HCT116 (cell line): ENCODE measurements around the gene MINK1.

Experiments used
- ATF3 ChIP-seq: IDR thresholded peaks from 2 replicates; pipeline ENCODE4 v1.6.1; 2012
- CEBPB ChIP-seq: IDR thresholded peaks from 2 replicates; pipeline ENCODE4 v1.6.1; 2012; ENCODE audit warnings: low read depth
- EZH2phosphoT487 ChIP-seq: fragments of 200-600 bp; IDR thresholded peaks from 2 replicates; pipeline ENCODE4 v1.6.1; 2018; ENCODE audit warnings: antibody characterized with exemption, borderline replicate concordance
- JUND ChIP-seq: IDR thresholded peaks from 2 replicates; pipeline ENCODE4 v1.6.1; 2012
- MAX ChIP-seq: IDR thresholded peaks from 2 replicates; pipeline ENCODE4 v1.6.1; 2012
- POLR2A ChIP-seq: IDR thresholded peaks from 2 replicates; pipeline ENCODE4 v1.7.0; 2011; ENCODE audit warnings: borderline replicate concordance; ENCODE audit not compliant: insufficient read depth, insufficient read length; ENCODE audit errors: extremely low read depth
- POLR2AphosphoS5 ChIP-seq: IDR thresholded peaks from 2 replicates; pipeline ENCODE4 v1.6.1; 2011; ENCODE audit warnings: mild to moderate bottlenecking, low read depth, low read length, moderate library complexity
- RAD21 ChIP-seq: IDR thresholded peaks from 2 replicates; pipeline ENCODE4 v1.6.1; 2012; ENCODE audit warnings: low read depth, mild to moderate bottlenecking
- REST ChIP-seq: IDR thresholded peaks from 2 replicates; pipeline ENCODE4 v1.6.1; 2012; ENCODE audit warnings: low read depth
- SIN3A ChIP-seq: IDR thresholded peaks from 2 replicates; pipeline ENCODE4 v1.6.1; 2012; ENCODE audit warnings: low read depth
- YY1 ChIP-seq: IDR thresholded peaks from 2 replicates; pipeline ENCODE4 v1.6.1; 2011; ENCODE audit warnings: low read length, low read depth, moderate library complexity, mild to moderate bottlenecking; ENCODE audit not compliant: insufficient replicate concordance; ENCODE audit errors: extremely low read depth
- TF ChIP-seq, protein P1 (sequence below), 3 experiments: fragments of 200-600 bp in 1 of 3; sonication (generic) in 1 of 3; IDR thresholded peaks in 2 of 3; conservative IDR thresholded peaks in 1 of 3; 2 replicates each; pipeline ENCODE4 v1.5.1; 2012 to 2017; ENCODE audit warnings: low read depth in 2 of 3, low read length in 2 of 3, antibody characterized with exemption in 1 of 3, borderline replicate concordance in 1 of 3, control low read depth in 1 of 3, mild to moderate bottlenecking in 1 of 3, mixed read lengths in 1 of 3, mixed run types in 1 of 3, moderate library complexity in 1 of 3; ENCODE audit not compliant: insufficient read depth in 1 of 3

GRCh38 chr17:4901108-4901647 is 68.0 kb downstream of the MINK1 start:
- TF ChIP-seq, protein P1, sequence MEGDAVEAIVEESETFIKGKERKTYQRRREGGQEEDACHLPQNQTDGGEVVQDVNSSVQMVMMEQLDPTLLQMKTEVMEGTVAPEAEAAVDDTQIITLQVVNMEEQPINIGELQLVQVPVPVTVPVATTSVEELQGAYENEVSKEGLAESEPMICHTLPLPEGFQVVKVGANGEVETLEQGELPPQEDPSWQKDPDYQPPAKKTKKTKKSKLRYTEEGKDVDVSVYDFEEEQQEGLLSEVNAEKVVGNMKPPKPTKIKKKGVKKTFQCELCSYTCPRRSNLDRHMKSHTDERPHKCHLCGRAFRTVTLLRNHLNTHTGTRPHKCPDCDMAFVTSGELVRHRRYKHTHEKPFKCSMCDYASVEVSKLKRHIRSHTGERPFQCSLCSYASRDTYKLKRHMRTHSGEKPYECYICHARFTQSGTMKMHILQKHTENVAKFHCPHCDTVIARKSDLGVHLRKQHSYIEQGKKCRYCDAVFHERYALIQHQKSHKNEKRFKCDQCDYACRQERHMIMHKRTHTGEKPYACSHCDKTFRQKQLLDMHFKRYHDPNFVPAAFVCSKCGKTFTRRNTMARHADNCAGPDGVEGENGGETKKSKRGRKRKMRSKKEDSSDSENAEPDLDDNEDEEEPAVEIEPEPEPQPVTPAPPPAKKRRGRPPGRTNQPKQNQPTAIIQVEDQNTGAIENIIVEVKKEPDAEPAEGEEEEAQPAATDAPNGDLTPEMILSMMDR (IDR thresholded peaks at IDR 0.05 in 2 of 3, conservative IDR thresholded peaks at IDR 0.05 in 1 of 3; ENCODE audit: borderline replicate concordance in 1 of 3, insufficient read depth in 1 of 3, low read depth in 2 of 3, low read length in 2 of 3): no peak
- TF ChIP-seq ATF3 (no peak), RAD21 (no peak), POLR2AphosphoS5 (no peak), SIN3A (no peak), MAX (no peak), POLR2A (no peak), EZH2phosphoT487 (no peak), YY1 (no peak), CEBPB (no peak), REST (no peak), JUND (no peak)
